Sigmoid colon (tissue), 7 donors: ENCODE measurements around the gene PTPRD. TPM values are rescaled to one million over a fixed set of nuclear protein-coding genes. Genes with fewer than 3 reads are reported as not detected.

Experiments used
- DNase-seq: peaks from one replicate; pipeline ENCODE4 v3.0.0-alpha.2; 2019
- H3K27ac ChIP-seq, 4 donors: fragments of 200-600 bp; sonication (generic); one replicate each; pipeline ENCODE4 v1.5.1; 2016 to 2019; ENCODE audit warnings: mild to moderate bottlenecking in 1 of 4
- H3K27me3 ChIP-seq, 3 donors: fragments of 200-600 bp; sonication (generic); one replicate each; pipeline ENCODE4 v1.5.1; 2019; ENCODE audit warnings: mild to moderate bottlenecking in 1 of 3
- H3K36me3 ChIP-seq, 4 donors: fragments of 200-600 bp; sonication (generic); one replicate each; pipeline ENCODE4 v1.5.1; 2016 to 2019
- H3K4me1 ChIP-seq, 4 donors: fragments of 200-600 bp; sonication (generic); one replicate each; pipeline ENCODE4 v1.5.1; 2017 to 2019
- H3K4me3 ChIP-seq, 4 donors: fragments of 200-600 bp; sonication (generic); one replicate each; pipeline ENCODE4 v1.5.1; 2017 to 2019; ENCODE audit warnings: mild to moderate bottlenecking in 2 of 4, moderate library complexity in 1 of 4
- H3K9me3 ChIP-seq, 4 donors: fragments of 200-600 bp in 3 of 4; sonication (generic) in 3 of 4; one replicate each; pipeline versions ENCODE4 v1.5.1 to v1.6.1; 2013 to 2019
- EP300 ChIP-seq, 4 donors: sonication (generic); formaldehyde crosslinking; IDR thresholded peaks; one replicate each; pipeline ENCODE4 v1.6.1; 2017; ENCODE audit warnings: antibody characterized with exemption in 4 of 4
- POLR2A ChIP-seq, 2 donors: fragments of 450-650 bp; IDR thresholded peaks; one replicate each; pipeline ENCODE4 v1.6.1; 2016; ENCODE audit warnings: antibody characterized with exemption in 2 of 2, mild to moderate bottlenecking in 2 of 2, moderate library complexity in 2 of 2
- POLR2AphosphoS5 ChIP-seq, 4 donors: sonication (generic); formaldehyde crosslinking; IDR thresholded peaks; one replicate each; pipeline ENCODE4 v1.6.1; 2017; ENCODE audit warnings: antibody characterized with exemption in 4 of 4
- WGBS, 2 donors: extraction: QIAGEN DNeasy Blood & Tissue Kit; methylation state at CpG; one replicate each; pipeline ENCODE4 v1.1.7; 2013; 5-methylcytosine and 5-hydroxymethylcytosine counted together
- intact Hi-C: fragments of 100-400 bp; cut with DNase I; formaldehyde crosslinking; loops from one replicate; pipeline ENCODE4 v1.15.1; 2023
- polyA plus RNA-seq, 3 donors: library from polyadenylated mRNA; stranded (reverse); fragments of 200-250 nt; gene quantifications; one replicate each; pipeline ENCODE4 v1.2.3, GENCODE V29; 2013
- total RNA-seq, 4 donors: library from RNA; depleted of rRNA; stranded (reverse); fragments of >200 nt; gene quantifications; one replicate each; pipeline ENCODE4 v1.1.0, GENCODE V29; 2016
- TF ChIP-seq, protein P1 (sequence below), 4 experiments: fragments of 450-650 bp in 3 of 4; fragments of 200-600 bp in 1 of 4; IDR thresholded peaks; one replicate each; pipeline ENCODE4 v1.5.1; 2016 to 2019; ENCODE audit warnings: antibody characterized with exemption in 4 of 4, mild to moderate bottlenecking in 3 of 4, moderate library complexity in 2 of 4
- donor health status: healthy with polysubstance abuse.
- donor health status: Bipolar disorder and iron deficiency.
- donor health status: healthy.

Gene PTPRD
- total and polyA plus RNA-seq, 7 donors, result 1.2 to 18.3 (median 6.3) TPM

DNA sequence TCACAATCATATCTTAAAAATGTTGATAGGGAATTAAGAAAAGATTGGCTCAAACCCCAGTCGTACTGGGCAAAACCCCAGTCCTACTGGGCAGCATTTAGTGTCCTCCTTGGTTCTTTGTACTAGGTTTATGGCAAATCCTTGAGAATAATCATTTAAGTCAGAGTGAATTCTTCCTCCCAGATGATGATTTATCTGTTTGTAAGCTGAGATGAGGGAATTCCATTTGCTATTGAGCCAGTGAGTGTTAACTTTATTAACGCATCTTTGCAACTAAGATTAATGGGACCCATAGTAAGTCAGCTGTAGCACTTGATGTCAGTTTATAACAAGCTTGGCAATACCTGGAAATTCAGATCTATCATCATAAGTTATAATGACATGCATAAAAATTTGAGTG, 1991.4 kb downstream of the PTPRD start:
- no peak for TF ChIP-seq EP300 (IDR thresholded peaks at IDR 0.05)
- no peak for TF ChIP-seq POLR2A (IDR thresholded peaks at IDR 0.05)
- TF ChIP-seq POLR2AphosphoS5 (IDR thresholded peaks at IDR 0.05), result no peak
- TF ChIP-seq, protein P1, sequence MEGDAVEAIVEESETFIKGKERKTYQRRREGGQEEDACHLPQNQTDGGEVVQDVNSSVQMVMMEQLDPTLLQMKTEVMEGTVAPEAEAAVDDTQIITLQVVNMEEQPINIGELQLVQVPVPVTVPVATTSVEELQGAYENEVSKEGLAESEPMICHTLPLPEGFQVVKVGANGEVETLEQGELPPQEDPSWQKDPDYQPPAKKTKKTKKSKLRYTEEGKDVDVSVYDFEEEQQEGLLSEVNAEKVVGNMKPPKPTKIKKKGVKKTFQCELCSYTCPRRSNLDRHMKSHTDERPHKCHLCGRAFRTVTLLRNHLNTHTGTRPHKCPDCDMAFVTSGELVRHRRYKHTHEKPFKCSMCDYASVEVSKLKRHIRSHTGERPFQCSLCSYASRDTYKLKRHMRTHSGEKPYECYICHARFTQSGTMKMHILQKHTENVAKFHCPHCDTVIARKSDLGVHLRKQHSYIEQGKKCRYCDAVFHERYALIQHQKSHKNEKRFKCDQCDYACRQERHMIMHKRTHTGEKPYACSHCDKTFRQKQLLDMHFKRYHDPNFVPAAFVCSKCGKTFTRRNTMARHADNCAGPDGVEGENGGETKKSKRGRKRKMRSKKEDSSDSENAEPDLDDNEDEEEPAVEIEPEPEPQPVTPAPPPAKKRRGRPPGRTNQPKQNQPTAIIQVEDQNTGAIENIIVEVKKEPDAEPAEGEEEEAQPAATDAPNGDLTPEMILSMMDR (IDR thresholded peaks at IDR 0.05), result no peak
- H3K27ac ChIP-seq, result no peak overlapping the region
- no peak overlapping the region for H3K4me3 ChIP-seq
- H3K9me3 ChIP-seq, result no peaks in the 10 kb centered on the region
- no peaks in the 10 kb centered on the region for H3K36me3 ChIP-seq
- no peak for DNase-seq
- intact Hi-C loops, result no loop called here
- 81 to 93% methylated on average over 2 of the region's 2 CpGs for WGBS, 2 donors
- no peaks in the 10 kb centered on the region for H3K27me3 ChIP-seq
- H3K4me1 ChIP-seq, result no peaks in the 10 kb centered on the region

DNA sequence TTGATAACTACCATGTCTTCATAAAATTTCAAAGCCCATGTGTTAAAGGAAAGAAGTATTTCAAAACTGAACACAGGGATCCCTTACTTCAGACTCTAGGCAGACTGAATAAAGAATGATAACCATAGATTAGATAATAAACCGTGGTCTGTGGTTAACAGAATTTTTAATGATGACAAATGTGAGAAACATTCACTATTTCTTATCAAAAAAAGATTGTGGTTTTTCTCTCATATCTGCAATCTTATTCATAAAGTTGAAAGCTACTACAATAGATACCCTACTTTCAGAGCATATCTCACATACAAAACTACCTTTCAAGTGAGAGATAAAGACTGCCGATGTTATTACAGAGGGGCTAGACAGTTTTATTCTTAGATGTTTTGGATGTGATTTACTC, 1996.4 kb downstream of the PTPRD start:
- TF ChIP-seq POLR2AphosphoS5 (IDR thresholded peaks at IDR 0.05) (no peak), EP300 (IDR thresholded peaks at IDR 0.05) (no peak), POLR2A (IDR thresholded peaks at IDR 0.05) (no peak)
- TF ChIP-seq, protein P1 (IDR thresholded peaks at IDR 0.05), result no peak
- Histone ChIP-seq H3K4me3 (no peak overlapping the region), H3K4me1 (no peaks in the 10 kb centered on the region), H3K27ac (no peak overlapping the region), H3K27me3 (no peaks in the 10 kb centered on the region), H3K36me3 (no peaks in the 10 kb centered on the region), H3K9me3 (no peaks in the 10 kb centered on the region)
- WGBS, 2 donors, result 72 to 85% methylated on average over 2 of the region's 2 CpGs
- no peak for DNase-seq
- intact Hi-C loops, result no loop called here

DNA sequence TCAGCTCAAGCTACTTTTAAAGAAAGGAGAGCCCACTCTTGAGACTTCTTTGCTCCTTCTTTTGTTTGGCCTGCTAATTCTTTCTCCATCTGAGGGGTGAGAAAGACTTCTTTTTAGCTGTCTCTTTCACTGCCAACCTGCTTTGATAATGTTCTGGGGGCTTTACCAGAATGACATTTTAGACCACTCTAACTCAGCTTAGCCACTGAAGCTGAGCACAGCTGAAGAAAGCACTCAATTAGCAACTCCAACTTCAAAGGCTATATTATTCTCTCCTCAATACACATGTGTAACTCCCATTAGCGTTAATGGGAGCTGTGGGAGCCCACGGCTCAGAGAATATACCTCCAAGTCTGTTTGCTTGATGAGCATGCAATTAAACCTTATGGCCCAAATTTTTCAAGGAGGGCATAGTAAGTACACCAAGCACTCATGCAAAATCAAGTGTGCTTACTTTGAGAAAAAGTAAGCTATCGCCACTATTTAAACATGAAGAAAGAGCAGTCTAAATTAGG, 1997.8 kb downstream of the PTPRD start:
- intact Hi-C loops, result no loop called here
- no peaks in the 10 kb centered on the region for H3K27me3 ChIP-seq
- no peak overlapping the region for H3K27ac ChIP-seq
- no peaks in the 10 kb centered on the region for H3K9me3 ChIP-seq
- 88 to 91% methylated on average over 3 of the region's 3 CpGs for WGBS, 2 donors
- no peak overlapping the region for H3K4me3 ChIP-seq
- H3K36me3 ChIP-seq, result no peaks in the 10 kb centered on the region
- no peak for DNase-seq
- TF ChIP-seq POLR2AphosphoS5 (IDR thresholded peaks at IDR 0.05), result no peak
- TF ChIP-seq EP300 (IDR thresholded peaks at IDR 0.05), result no peak
- TF ChIP-seq, protein P1 (IDR thresholded peaks at IDR 0.05), result no peak
- TF ChIP-seq POLR2A (IDR thresholded peaks at IDR 0.05), result no peak
- no peaks in the 10 kb centered on the region for H3K4me1 ChIP-seq

DNA sequence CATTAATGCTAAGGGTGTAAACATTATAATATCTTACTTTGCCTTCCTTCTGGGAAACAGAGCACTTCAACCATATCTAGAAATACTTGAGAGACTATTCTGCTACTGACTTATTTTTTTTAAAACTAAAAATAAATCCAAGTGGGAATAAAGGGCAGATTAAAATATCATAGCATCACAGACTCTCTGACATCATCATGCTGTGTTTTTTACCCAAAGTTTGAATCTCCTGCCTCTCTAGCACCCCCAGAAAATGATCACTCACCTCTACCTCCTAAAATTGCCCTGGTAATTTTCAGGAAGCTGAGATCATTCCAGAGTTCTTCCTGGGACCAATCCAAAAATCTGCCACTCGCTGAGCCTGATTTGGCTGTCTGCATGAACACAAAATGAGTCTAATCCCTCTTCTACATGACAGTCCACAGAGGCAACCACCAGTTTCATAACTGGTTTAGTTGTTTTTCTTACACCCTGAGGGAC, 1999.4 kb downstream of the PTPRD start:
- TF ChIP-seq, protein P1 (IDR thresholded peaks at IDR 0.05), result no peak
- no peak for TF ChIP-seq EP300 (IDR thresholded peaks at IDR 0.05)
- no peak for TF ChIP-seq POLR2A (IDR thresholded peaks at IDR 0.05)
- TF ChIP-seq POLR2AphosphoS5 (IDR thresholded peaks at IDR 0.05), result no peak
- H3K9me3 ChIP-seq, result no peaks in the 10 kb centered on the region
- H3K27me3 ChIP-seq, result no peaks in the 10 kb centered on the region
- intact Hi-C loops, result no loop called here
- H3K36me3 ChIP-seq, result no peaks in the 10 kb centered on the region
- no peak overlapping the region for H3K27ac ChIP-seq
- DNase-seq, result no peak
- H3K4me3 ChIP-seq, result no peak overlapping the region
- WGBS, 2 donors, result 84 to 86% methylated on average over 1 of the region's 1 CpG
- H3K4me1 ChIP-seq, result no peaks in the 10 kb centered on the region

DNA sequence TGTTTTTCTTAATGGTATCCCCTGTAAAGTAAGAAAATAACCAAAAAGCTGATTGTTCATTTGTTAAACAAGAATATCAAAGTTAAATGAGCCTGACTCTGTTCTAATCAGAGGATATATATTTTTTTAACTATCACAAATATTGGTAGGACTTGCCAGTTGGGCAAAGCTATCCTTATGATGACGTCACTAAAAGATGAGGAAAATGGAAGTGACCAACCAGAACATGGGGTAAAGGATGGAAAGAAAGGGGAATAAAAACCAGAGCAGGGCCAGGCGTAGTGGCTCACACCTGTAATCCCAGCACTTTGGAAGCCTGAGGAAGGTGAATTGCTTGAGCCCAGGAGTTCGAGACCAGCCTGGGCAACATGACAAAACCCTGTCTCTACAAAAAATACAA, 2001.6 kb downstream of the PTPRD start:
- TF ChIP-seq POLR2AphosphoS5 (IDR thresholded peaks at IDR 0.05), result no peak
- TF ChIP-seq, protein P1 (IDR thresholded peaks at IDR 0.05), result no peak
- TF ChIP-seq POLR2A (IDR thresholded peaks at IDR 0.05), result no peak
- DNase-seq, result no peak
- WGBS, 2 donors, result 87 to 94% methylated on average over 3 of the region's 3 CpGs
- intact Hi-C loops, result no loop called here
- H3K27me3 ChIP-seq, result no peaks in the 10 kb centered on the region
- H3K4me3 ChIP-seq, result no peak overlapping the region
- no peak overlapping the region for H3K27ac ChIP-seq
- H3K36me3 ChIP-seq, result no peaks in the 10 kb centered on the region
- H3K9me3 ChIP-seq, result no peaks in the 10 kb centered on the region
- no peaks in the 10 kb centered on the region for H3K4me1 ChIP-seq
